Body of pancreas (tissue), 4 donors: ENCODE results near the gene E4F1.

ENCODE experiments used
- CTCF ChIP-seq, 7 experiments: fragments of 450-650 bp in 4 of 7; fragments of 200-600 bp in 3 of 7; sonication (generic) in 3 of 7; IDR thresholded peaks; one replicate each; pipeline ENCODE4 v1.5.1; 2016 to 2019; ENCODE audit warnings: antibody characterized with exemption in 7 of 7
- POLR2A ChIP-seq, 3 donors: fragments of 450-650 bp; IDR thresholded peaks; one replicate each; pipeline ENCODE4 v1.6.1; 2016; ENCODE audit warnings: antibody characterized with exemption in 3 of 3, mild to moderate bottlenecking in 2 of 3

- no peak for TF ChIP-seq CTCF (IDR thresholded peaks at IDR 0.05)
- TF ChIP-seq POLR2A (IDR thresholded peaks at IDR 0.05) = no peak
Measured at GRCh38 chr16:2198283-2198682, 25.1 kb upstream of the E4F1 start.
